Tibial nerve (tissue), 4 donors: Measurements from ENCODE around the gene GLE1. TPM values are rescaled to one million over a fixed set of nuclear protein-coding genes. Genes with fewer than 3 reads are reported as not detected.

Experiments
- DNase-seq, 2 donors: peaks; one replicate each; pipeline ENCODE4 v3.0.0-alpha.2; 2019; ENCODE audit warnings: low spot score in 2 of 2
- H3K27ac ChIP-seq, 4 donors: fragments of 200-600 bp; sonication (generic) in 3 of 4; one replicate each; pipeline ENCODE4 v1.5.1; 2017 to 2019; ENCODE audit warnings: mild to moderate bottlenecking in 1 of 4
- H3K27me3 ChIP-seq, 2 donors: fragments of 200-600 bp; sonication (generic) in 1 of 2; one replicate each; pipeline versions ENCODE4 v1.5.1 to v1.6.0; 2017 to 2019
- H3K36me3 ChIP-seq, 3 donors: fragments of 200-600 bp; sonication (generic); one replicate each; pipeline ENCODE4 v1.5.1; 2018 to 2019
- H3K4me1 ChIP-seq, 4 donors: fragments of 200-600 bp; sonication (generic) in 3 of 4; one replicate each; pipeline ENCODE4 v1.5.1; 2017 to 2019
- H3K4me3 ChIP-seq, 4 donors: fragments of 200-600 bp; sonication (generic) in 3 of 4; one replicate each; pipeline ENCODE4 v1.5.1; 2017 to 2019; ENCODE audit warnings: mild to moderate bottlenecking in 1 of 4, moderate library complexity in 1 of 4
- H3K9me3 ChIP-seq, 4 donors: fragments of 200-600 bp; sonication (generic) in 3 of 4; one replicate each; pipeline ENCODE4 v1.5.1; 2017 to 2019
- EP300 ChIP-seq, 2 donors: sonication (generic); formaldehyde crosslinking; IDR thresholded peaks; one replicate each; pipeline ENCODE4 v1.6.1; 2017; ENCODE audit warnings: antibody characterized with exemption in 2 of 2, mild to moderate bottlenecking in 1 of 2
- POLR2A ChIP-seq, 2 donors: fragments of 450-650 bp; IDR thresholded peaks; one replicate each; pipeline ENCODE4 v1.6.1; 2017; ENCODE audit warnings: antibody characterized with exemption in 2 of 2, mild to moderate bottlenecking in 2 of 2, moderate library complexity in 2 of 2
- WGBS, 2 donors: methylation state at CpG; one replicate each; pipeline ENCODE4 v1.1.5; 2018; 5-methylcytosine and 5-hydroxymethylcytosine counted together
- total RNA-seq, 4 donors: library from RNA; depleted of rRNA; stranded (reverse); fragments of >200 nt; gene quantifications; one replicate each; pipeline ENCODE4 v1.1.0, GENCODE V29; 2016
- TF ChIP-seq, protein P1 (sequence below), 5 experiments: fragments of 200-600 bp in 3 of 5; fragments of 450-650 bp in 2 of 5; sonication (generic) in 3 of 5; IDR thresholded peaks; one replicate each; pipeline ENCODE4 v1.5.1; 2016 to 2019; ENCODE audit warnings: antibody characterized with exemption in 5 of 5, mild to moderate bottlenecking in 3 of 5, moderate library complexity in 2 of 5

The GLE1 gene
- total RNA-seq, 4 donors from 2014 or later, result 24.5 to 30.4 (median 28.8) TPM

DNA sequence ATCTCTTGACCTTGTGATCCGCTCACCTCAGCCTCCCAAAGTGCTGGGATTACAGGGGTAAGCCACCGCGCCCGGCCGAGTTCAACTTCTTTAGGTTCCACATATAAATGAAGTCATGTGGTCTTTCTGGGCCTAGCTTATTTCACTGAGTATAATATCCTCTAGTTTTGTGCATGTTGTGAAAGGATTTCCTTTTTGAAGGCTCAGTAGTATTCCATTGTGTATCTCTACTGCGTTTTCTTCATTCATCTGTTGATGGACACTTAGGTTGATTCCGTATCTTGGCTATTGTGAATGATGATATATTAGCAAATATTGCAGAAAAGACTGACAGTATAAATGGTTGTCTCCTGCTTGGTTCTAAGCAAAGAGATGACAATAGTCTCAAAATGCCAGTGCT, 28.7 kb upstream of the GLE1 start:
- no peak overlapping the region for H3K27ac ChIP-seq
- no peak overlapping the region for H3K4me3 ChIP-seq
- no peaks in the 10 kb centered on the region for H3K27me3 ChIP-seq
- WGBS, 2 donors, result 96 to 97% methylated on average over 7 of the region's 7 CpGs
- no peak for TF ChIP-seq EP300 (IDR thresholded peaks at IDR 0.05)
- TF ChIP-seq, protein P1, sequence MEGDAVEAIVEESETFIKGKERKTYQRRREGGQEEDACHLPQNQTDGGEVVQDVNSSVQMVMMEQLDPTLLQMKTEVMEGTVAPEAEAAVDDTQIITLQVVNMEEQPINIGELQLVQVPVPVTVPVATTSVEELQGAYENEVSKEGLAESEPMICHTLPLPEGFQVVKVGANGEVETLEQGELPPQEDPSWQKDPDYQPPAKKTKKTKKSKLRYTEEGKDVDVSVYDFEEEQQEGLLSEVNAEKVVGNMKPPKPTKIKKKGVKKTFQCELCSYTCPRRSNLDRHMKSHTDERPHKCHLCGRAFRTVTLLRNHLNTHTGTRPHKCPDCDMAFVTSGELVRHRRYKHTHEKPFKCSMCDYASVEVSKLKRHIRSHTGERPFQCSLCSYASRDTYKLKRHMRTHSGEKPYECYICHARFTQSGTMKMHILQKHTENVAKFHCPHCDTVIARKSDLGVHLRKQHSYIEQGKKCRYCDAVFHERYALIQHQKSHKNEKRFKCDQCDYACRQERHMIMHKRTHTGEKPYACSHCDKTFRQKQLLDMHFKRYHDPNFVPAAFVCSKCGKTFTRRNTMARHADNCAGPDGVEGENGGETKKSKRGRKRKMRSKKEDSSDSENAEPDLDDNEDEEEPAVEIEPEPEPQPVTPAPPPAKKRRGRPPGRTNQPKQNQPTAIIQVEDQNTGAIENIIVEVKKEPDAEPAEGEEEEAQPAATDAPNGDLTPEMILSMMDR (IDR thresholded peaks at IDR 0.05), result no peak
- TF ChIP-seq POLR2A (IDR thresholded peaks at IDR 0.05), result no peak
- peaks cover 0 to 94% (median 10%) of the 10 kb centered on the region in 3 donors for H3K36me3 ChIP-seq
- no peaks in the 10 kb centered on the region for H3K9me3 ChIP-seq
- DNase-seq, result no peak
- no peaks in the 10 kb centered on the region for H3K4me1 ChIP-seq

DNA sequence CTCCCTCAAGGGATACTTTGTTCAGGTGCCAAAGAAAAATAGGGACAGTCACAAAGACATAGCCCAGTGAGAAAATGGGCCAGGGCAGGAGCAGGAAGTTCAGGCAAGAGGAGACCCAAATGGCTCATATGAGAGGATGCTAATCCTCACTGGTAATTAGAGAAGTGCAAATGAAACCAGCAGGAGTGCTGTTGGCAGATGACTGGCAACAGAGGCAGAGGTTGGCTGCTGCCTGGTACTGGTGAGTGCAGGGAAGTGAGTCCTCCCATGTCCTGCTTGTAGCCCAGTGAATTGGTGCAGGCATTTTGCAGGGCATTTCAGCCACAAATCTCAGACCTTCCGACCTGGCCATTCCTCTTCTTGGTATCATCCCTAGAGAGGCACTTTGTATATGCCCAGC, 25.3 kb upstream of the GLE1 start:
- H3K27me3 ChIP-seq, result no peaks in the 10 kb centered on the region
- no peak for TF ChIP-seq POLR2A (IDR thresholded peaks at IDR 0.05)
- TF ChIP-seq, protein P1 (IDR thresholded peaks at IDR 0.05), result no peak
- no peak for TF ChIP-seq EP300 (IDR thresholded peaks at IDR 0.05)
- WGBS, 2 donors, result 63 to 92% methylated on average over 1 of the region's 1 CpG
- no peaks in the 10 kb centered on the region for H3K4me1 ChIP-seq
- DNase-seq, result no peak
- H3K4me3 ChIP-seq, result no peak overlapping the region
- no peaks in the 10 kb centered on the region for H3K9me3 ChIP-seq
- H3K36me3 ChIP-seq, result peaks cover 2 to 98% (median 20%) of the 10 kb centered on the region in 3 donors
- H3K27ac ChIP-seq, result no peak overlapping the region

DNA sequence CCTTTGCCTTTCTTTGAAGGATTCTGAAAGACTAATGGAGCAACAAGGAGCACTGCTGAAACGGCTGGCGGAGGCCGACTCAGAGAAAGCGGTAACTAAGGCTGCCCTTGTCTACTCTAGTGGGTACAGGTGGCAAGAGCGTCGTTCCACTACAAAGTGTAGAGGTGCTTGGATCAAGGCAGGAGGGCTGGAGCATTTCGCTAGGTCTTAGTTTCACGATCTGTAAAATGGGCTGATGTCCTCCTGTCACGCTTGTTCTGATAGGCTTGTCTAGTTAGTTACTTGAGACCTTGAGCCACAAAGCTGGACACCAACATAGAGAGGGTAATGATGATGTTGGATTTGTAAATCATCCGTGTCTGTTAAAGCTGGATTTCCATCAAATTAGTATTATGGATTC, 23.0 kb upstream of the GLE1 start:
- TF ChIP-seq POLR2A (IDR thresholded peaks at IDR 0.05) (no peak), EP300 (IDR thresholded peaks at IDR 0.05) (no peak)
- TF ChIP-seq, protein P1 (IDR thresholded peaks at IDR 0.05), result no peak
- H3K36me3 ChIP-seq, result peaks cover 2 to 98% (median 20%) of the 10 kb centered on the region in 3 donors
- H3K27me3 ChIP-seq, result no peaks in the 10 kb centered on the region
- no peak overlapping the region for H3K4me3 ChIP-seq
- no peaks in the 10 kb centered on the region for H3K4me1 ChIP-seq
- WGBS, 2 donors, result 95 to 97% methylated on average over 10 of the region's 10 CpGs
- DNase-seq, result no peak
- H3K27ac ChIP-seq, result no peak overlapping the region
- no peaks in the 10 kb centered on the region for H3K9me3 ChIP-seq

DNA sequence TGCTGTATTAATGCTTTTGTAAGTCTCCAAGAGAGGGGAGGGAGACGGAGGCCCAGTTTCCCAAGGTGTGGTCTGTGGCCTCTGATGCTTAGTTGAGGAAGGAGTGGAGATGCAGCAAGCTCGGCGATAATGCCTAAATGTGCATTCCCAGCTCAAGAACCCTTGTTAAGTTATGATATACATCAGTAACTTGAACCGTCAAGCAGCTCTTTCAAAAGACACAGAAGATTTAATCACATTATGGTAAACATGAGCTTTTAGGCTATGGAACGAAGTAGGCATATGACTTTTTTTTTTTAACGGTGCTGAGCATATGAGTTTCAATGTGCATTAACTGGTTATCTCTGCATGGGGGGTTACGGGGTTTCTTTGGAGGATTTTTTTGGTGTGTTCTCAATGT, 22.3 kb upstream of the GLE1 start:
- DNase-seq, result no peak
- Histone ChIP-seq H3K27ac (no peak overlapping the region), H3K4me1 (no peaks in the 10 kb centered on the region), H3K36me3 (peaks cover 2 to 98% (median 16%) of the 10 kb centered on the region in 3 donors), H3K9me3 (no peaks in the 10 kb centered on the region), H3K4me3 (no peak overlapping the region), H3K27me3 (no peaks in the 10 kb centered on the region)
- 95 to 97% methylated on average over 7 of the region's 7 CpGs for WGBS, 2 donors
- TF ChIP-seq POLR2A (IDR thresholded peaks at IDR 0.05) (no peak), EP300 (IDR thresholded peaks at IDR 0.05) (no peak)
- TF ChIP-seq, protein P1 (IDR thresholded peaks at IDR 0.05), result no peak

DNA sequence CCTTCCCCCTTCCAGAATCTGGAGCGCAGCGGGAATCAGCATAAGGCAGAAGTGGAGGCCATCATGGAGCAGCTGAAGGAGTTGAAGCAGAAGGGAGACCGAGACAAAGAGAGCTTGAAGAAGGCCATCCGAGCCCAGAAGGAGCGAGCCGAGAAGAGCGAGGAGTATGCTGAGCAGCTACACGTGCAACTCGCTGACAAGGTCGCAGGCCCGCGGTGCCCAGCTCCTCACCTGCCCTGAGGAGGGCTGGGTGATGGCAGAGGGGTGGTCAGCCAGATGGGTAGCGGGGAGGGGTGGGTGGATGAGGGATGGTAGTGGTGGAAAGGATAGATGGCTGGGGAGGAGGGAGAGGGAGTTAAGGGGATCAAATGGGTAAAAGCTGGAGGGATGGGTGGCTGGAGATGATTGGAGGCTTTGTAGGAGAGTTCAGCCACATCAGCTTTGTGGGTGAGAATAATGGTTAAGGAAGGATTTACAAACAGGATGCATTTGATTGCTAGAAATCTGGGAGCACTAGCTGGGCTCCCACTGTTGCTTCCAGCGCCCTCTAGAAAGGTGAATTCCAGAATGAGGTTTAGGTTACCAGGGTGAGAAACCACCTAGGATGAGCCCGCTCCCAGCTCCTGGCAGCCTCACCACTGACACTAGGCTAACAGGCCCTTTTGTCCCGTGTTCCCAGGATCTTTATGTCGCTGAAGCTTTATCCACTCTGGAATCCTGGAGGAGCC, 19.7 kb upstream of the GLE1 start:
- Histone ChIP-seq H3K36me3 (peaks cover 2 to 98% (median 10%) of the 10 kb centered on the region in 3 donors), H3K27ac (no peak overlapping the region), H3K9me3 (no peaks in the 10 kb centered on the region), H3K27me3 (no peaks in the 10 kb centered on the region), H3K4me3 (no peak overlapping the region), H3K4me1 (no peaks in the 10 kb centered on the region)
- no peak for TF ChIP-seq EP300 (IDR thresholded peaks at IDR 0.05)
- TF ChIP-seq, protein P1 (IDR thresholded peaks at IDR 0.05), result no peak
- TF ChIP-seq POLR2A (IDR thresholded peaks at IDR 0.05), result no peak
- DNase-seq, result no peak
- 89 to 94% methylated on average over 17 of the region's 17 CpGs for WGBS, 2 donors
